GM06990 (cell line): ENCODE data around the gene S100PBP.
"Not testable (repeated sequence)": the region's sequence is repeated elsewhere in the genome, so short reads cannot be mapped to it uniquely, and the experiment has no call there.

Experiments
- DNase-seq: peaks from one replicate; pipeline ENCODE4 v3.0.0-alpha.2; 2011; ENCODE audit not compliant: insufficient read length; ENCODE audit errors: extremely low read depth
- H3K27me3 ChIP-seq: replicated peaks from 2 replicates; pipeline ENCODE4 v1.6.0; 2011; ENCODE audit warnings: low read length; ENCODE audit not compliant: control insufficient read depth, insufficient read depth
- H3K36me3 ChIP-seq: 2 replicates; pipeline ENCODE4 v1.5.1; 2011; ENCODE audit warnings: low read length; ENCODE audit not compliant: control insufficient read depth, insufficient read depth
- H3K4me3 ChIP-seq: replicated peaks from 2 replicates; pipeline ENCODE4 v1.5.1; 2011; ENCODE audit warnings: low read depth, mild to moderate bottlenecking, control low read depth, low read length
- TF ChIP-seq, protein P1 (sequence below): IDR thresholded peaks from 2 replicates; pipeline ENCODE4 v1.5.1; 2011; ENCODE audit warnings: low read length, control low read depth, mild to moderate bottlenecking, inconsistent platforms; ENCODE audit not compliant: insufficient read depth, poor library complexity, severe bottlenecking

S100PBP gene

DNA sequence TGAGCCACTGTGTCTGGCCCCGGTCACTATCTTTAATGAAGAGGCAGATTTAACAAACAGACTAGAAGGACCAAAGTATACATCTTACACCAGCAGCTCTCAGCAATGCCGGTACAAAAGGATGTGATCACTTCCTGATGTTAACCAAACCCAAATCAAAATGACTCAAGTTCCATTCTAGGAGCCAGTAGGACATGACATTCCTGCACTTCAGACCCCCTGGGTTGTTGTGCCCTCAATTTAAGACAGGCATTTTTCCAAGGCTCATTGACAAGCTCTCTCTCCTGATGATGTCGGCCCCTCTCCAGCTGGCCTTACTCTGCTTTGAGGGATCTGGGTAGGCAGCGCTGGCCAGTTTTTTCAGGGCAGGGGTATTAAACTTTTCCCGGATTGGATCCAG lies 35.4 kb upstream of the S100PBP start:
- peaks cover 25% of the 10 kb centered on the region for H3K36me3 ChIP-seq
- TF ChIP-seq, protein P1, sequence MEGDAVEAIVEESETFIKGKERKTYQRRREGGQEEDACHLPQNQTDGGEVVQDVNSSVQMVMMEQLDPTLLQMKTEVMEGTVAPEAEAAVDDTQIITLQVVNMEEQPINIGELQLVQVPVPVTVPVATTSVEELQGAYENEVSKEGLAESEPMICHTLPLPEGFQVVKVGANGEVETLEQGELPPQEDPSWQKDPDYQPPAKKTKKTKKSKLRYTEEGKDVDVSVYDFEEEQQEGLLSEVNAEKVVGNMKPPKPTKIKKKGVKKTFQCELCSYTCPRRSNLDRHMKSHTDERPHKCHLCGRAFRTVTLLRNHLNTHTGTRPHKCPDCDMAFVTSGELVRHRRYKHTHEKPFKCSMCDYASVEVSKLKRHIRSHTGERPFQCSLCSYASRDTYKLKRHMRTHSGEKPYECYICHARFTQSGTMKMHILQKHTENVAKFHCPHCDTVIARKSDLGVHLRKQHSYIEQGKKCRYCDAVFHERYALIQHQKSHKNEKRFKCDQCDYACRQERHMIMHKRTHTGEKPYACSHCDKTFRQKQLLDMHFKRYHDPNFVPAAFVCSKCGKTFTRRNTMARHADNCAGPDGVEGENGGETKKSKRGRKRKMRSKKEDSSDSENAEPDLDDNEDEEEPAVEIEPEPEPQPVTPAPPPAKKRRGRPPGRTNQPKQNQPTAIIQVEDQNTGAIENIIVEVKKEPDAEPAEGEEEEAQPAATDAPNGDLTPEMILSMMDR = no peak
- no peak for DNase-seq
- no peaks in the 10 kb centered on the region for H3K27me3 ChIP-seq
- H3K4me3 ChIP-seq = no peak overlapping the region

DNA sequence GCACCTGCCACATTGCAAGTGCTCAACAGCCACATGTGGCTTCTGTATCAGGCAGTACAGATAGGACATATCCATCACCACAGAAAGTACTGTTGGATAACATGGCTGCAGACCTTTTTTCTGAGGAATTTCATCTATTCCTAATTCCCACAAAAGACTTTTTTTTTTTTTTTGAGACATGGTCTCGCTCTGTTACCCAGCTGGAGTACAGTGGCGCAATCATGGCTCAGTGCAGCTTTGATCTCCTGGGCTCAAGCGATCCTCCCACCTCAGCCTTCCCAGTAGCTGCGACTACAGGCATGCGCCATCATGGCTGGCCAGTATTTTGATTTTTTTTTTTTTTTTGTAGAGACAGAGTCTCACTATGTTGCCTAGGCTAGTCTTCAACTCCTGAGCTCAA lies 33.6 kb upstream of the S100PBP start:
- Histone ChIP-seq H3K27me3 (no peaks in the 10 kb centered on the region), H3K36me3 (peaks cover 29% of the 10 kb centered on the region), H3K4me3 (no peak overlapping the region)
- TF ChIP-seq, protein P1 = no peak
- DNase-seq = no peak

DNA sequence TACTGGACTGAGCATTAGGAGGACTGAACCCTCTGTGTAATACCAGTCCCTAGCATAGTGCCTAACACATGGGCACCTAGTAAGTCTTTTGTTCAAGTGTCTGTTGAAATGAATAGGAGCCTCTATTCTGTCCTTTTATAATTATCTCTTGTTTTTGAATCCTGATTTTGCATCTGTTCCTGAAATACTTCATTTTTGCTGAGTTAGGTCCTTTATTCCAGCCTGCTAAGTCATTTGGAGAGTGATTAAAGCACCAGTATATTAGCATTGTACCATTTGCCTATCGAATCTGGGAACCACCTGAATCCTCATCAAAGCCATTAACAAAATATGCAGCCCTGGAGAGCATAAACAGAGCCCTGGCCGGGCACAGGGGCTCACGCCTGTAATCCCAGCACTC lies 32.6 kb upstream of the S100PBP start:
- Histone ChIP-seq H3K4me3 (no peak overlapping the region), H3K27me3 (no peaks in the 10 kb centered on the region), H3K36me3 (peaks cover 25% of the 10 kb centered on the region)
- DNase-seq = no peak
- TF ChIP-seq, protein P1 = no peak

DNA sequence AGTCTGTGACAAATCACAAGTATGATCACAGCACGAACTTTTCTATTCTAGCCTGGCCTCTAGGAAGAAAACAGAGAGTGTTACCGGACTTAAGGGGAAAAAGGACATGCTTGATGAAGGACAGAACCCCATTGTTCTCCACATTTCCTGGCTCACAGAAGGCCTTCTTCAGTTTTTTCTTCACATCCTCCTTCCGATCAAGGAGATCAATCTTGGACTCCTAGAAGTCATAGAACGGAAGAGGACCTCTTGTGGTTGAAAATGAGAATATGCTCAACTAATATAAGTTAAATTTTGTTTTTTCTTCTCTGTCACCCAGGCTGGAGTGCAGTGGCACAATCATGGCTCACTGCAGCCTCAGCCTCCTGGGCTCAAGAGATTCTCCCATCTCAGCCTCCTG lies 30.6 kb upstream of the S100PBP start:
- peaks cover 16% of the 10 kb centered on the region for H3K36me3 ChIP-seq
- H3K4me3 ChIP-seq = no peak overlapping the region
- DNase-seq = no peak
- TF ChIP-seq, protein P1 = peak; percentile 32
- no peaks in the 10 kb centered on the region for H3K27me3 ChIP-seq

DNA sequence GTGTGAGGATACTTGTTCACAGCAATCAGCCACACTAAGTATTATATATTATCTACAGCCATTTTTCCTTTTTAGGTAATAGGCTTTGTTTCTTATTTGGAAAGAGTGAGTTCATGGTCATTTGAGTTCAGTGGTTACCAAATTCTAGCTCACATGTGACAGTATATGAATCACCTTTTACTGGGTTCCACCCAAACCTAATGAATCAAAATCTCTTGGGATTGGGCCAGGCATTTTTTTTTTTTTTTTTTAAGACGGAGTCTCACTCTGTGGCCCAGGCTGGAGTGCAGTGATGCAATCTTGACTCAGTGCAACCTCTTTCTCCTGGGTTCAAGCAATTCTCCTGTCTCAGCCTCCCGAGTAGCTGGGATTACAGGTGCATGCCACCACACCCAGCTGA lies 28.1 kb upstream of the S100PBP start:
- not testable (repeated sequence) for H3K4me3 ChIP-seq, DNase-seq, H3K27me3 ChIP-seq
- peaks cover 13% of the 10 kb centered on the region for H3K36me3 ChIP-seq

DNA sequence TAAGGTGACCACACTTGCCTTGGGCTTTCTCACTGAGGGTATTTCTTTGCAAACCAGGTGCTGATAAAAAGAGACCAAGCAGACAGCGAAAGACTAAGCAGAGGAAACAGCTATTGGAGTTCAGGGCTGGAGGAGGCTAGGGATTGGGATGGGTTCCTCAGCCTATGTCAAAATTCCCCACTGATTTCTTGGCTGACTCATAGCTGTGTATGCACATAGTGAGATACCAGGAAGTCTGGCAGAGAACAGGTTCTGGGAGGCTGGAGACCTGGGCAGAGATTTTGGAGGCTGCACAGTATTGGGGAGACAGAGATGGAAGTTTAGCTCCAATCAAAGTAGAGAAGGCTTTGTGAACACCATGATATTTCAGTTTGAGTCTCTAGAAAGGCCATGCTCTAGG lies 25.6 kb upstream of the S100PBP start:
- Histone ChIP-seq H3K36me3 (peaks cover 12% of the 10 kb centered on the region), H3K4me3 (no peak overlapping the region), H3K27me3 (no peaks in the 10 kb centered on the region)
- TF ChIP-seq, protein P1 = no peak
- DNase-seq = no peak

DNA sequence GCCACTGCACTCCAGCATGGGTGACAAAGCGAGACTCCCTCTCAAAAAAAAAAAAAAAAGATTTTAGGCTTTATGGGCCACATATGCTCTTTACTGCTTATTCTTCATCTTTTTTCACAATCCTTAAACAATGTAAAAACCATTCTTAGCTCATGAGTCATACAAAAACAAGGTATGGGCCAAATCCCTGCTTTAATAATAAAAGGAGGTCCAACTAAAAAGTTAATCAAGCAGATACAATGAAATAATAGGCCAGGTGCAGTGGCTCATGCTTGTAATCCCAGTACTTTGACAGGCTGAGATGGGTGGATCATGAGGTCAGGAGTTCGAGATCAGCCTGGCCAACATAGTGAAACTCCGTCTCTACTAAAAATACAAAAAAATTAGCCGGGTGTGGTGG lies 21.7 kb upstream of the S100PBP start:
- not testable (repeated sequence) for H3K4me3 ChIP-seq, H3K27me3 ChIP-seq, H3K36me3 ChIP-seq, DNase-seq
